Cerebellar nuclear complex (tissue), 1 donor: ENCODE results near the gene FNDC3B.

Source experiments
- DNase-seq, 2 experiments: peaks; one replicate each; lab custom pipeline; 2025; lab: John Stamatoyannopoulos, UW

FNDC3B gene

GRCh38 chr3:172312001-172312400 is 272.6 kb downstream of the FNDC3B start:
- DNase-seq: no peak

- no peak for DNase-seq
These were observed 273.3 kb downstream of the FNDC3B start for GRCh38 chr3:172312711-172313110.

GRCh38 chr3:172313671-172314070 is 274.3 kb downstream of the FNDC3B start:
- no peak for DNase-seq

GRCh38 chr3:172314591-172315160 is 275.3 kb downstream of the FNDC3B start:
- DNase-seq: no peak

GRCh38 chr3:172315401-172316091 is 276.2 kb downstream of the FNDC3B start:
- DNase-seq: no peak

- no peak for DNase-seq
These were observed 277.4 kb downstream of the FNDC3B start for GRCh38 chr3:172316758-172317157.

GRCh38 chr3:172317481-172317880 is 278.1 kb downstream of the FNDC3B start:
- no peak for DNase-seq

- DNase-seq: no peak
These were observed 278.6 kb downstream of the FNDC3B start for GRCh38 chr3:172317984-172318383.

- no peak for DNase-seq
These were observed 280.2 kb downstream of the FNDC3B start for GRCh38 chr3:172319595-172319994.

- DNase-seq: no peak
These were observed 281.1 kb downstream of the FNDC3B start for GRCh38 chr3:172320468-172320867.

GRCh38 chr3:172321035-172321434 is 281.7 kb downstream of the FNDC3B start:
- no peak for DNase-seq

- DNase-seq: no peak
These were observed 284.7 kb downstream of the FNDC3B start for GRCh38 chr3:172323894-172324610.

GRCh38 chr3:172324611-172325203 is 285.3 kb downstream of the FNDC3B start:
- no peak for DNase-seq

GRCh38 chr3:172325461-172325860 is 286.1 kb downstream of the FNDC3B start:
- no peak for DNase-seq

GRCh38 chr3:172326993-172327392 is 287.6 kb downstream of the FNDC3B start:
- no peak for DNase-seq

- no peak for DNase-seq
These were observed 288.9 kb downstream of the FNDC3B start for GRCh38 chr3:172328282-172328681.

GRCh38 chr3:172329070-172329469 is 289.7 kb downstream of the FNDC3B start:
- no peak for DNase-seq

- DNase-seq: no peak
These were observed 291.0 kb downstream of the FNDC3B start for GRCh38 chr3:172330413-172330812.

GRCh38 chr3:172332256-172333041 is 293.1 kb downstream of the FNDC3B start:
- peak in 1 of 2 experiments; percentile 52 for DNase-seq

- no peak for DNase-seq
These were observed 293.6 kb downstream of the FNDC3B start for GRCh38 chr3:172333042-172333377.

- no peak for DNase-seq
These were observed 294.5 kb downstream of the FNDC3B start for GRCh38 chr3:172333692-172334457.
